Measurements from ENCODE around the gene CSNK2A3.

CSNK2A3 gene

GRCh38 chr11:11351042-11351586 lies 1.9 kb downstream of the CSNK2A3 start:
- no peaks in the 10 kb centered on the region for H3K27me3 ChIP-seq (ENCODE audit: control insufficient read depth, insufficient read depth, low read length)
- no peak overlapping the region for H3K9ac ChIP-seq (ENCODE audit: low read depth, low read length)
- H3K4me1 ChIP-seq (ENCODE audit: control insufficient read depth, insufficient read depth, low read length), result no peaks in the 10 kb centered on the region
- no peaks in the 10 kb centered on the region for H3K36me3 ChIP-seq (ENCODE audit: control insufficient read depth, insufficient read depth, low read length)
- H3K9me3 ChIP-seq (ENCODE audit: control insufficient read depth, insufficient read depth, low read length), result no peaks in the 10 kb centered on the region
- H3K4me3 ChIP-seq (ENCODE audit: low read depth, low read length), result no peak overlapping the region

GRCh38 chr11:11349870-11350337 lies 3.1 kb downstream of the CSNK2A3 start:
- Histone ChIP-seq H3K36me3 (ENCODE audit: control insufficient read depth, insufficient read depth, low read length) (no peaks in the 10 kb centered on the region), H3K27me3 (ENCODE audit: control insufficient read depth, insufficient read depth, low read length) (no peaks in the 10 kb centered on the region), H3K4me1 (ENCODE audit: control insufficient read depth, insufficient read depth, low read length) (no peaks in the 10 kb centered on the region), H3K4me3 (ENCODE audit: low read depth, low read length) (no peak overlapping the region), H3K9ac (ENCODE audit: low read depth, low read length) (no peak overlapping the region), H3K9me3 (ENCODE audit: control insufficient read depth, insufficient read depth, low read length) (no peaks in the 10 kb centered on the region)

- Histone ChIP-seq H3K36me3 (ENCODE audit: control insufficient read depth, insufficient read depth, low read length) (no peaks in the 10 kb centered on the region), H3K4me1 (ENCODE audit: control insufficient read depth, insufficient read depth, low read length) (no peaks in the 10 kb centered on the region), H3K9me3 (ENCODE audit: control insufficient read depth, insufficient read depth, low read length) (no peaks in the 10 kb centered on the region), H3K9ac (ENCODE audit: low read depth, low read length) (no peak overlapping the region), H3K4me3 (ENCODE audit: low read depth, low read length) (no peak overlapping the region), H3K27me3 (ENCODE audit: control insufficient read depth, insufficient read depth, low read length) (no peaks in the 10 kb centered on the region)
Measured at GRCh38 chr11:11349106-11349825, 3.8 kb downstream of the CSNK2A3 start.

- H3K27me3 ChIP-seq (ENCODE audit: control insufficient read depth, insufficient read depth, low read length), result no peaks in the 10 kb centered on the region
- no peaks in the 10 kb centered on the region for H3K36me3 ChIP-seq (ENCODE audit: control insufficient read depth, insufficient read depth, low read length)
- no peak overlapping the region for H3K9ac ChIP-seq (ENCODE audit: low read depth, low read length)
- H3K9me3 ChIP-seq (ENCODE audit: control insufficient read depth, insufficient read depth, low read length), result no peaks in the 10 kb centered on the region
- H3K4me3 ChIP-seq (ENCODE audit: low read depth, low read length), result no peak overlapping the region
- H3K4me1 ChIP-seq (ENCODE audit: control insufficient read depth, insufficient read depth, low read length), result no peaks in the 10 kb centered on the region
Measured at GRCh38 chr11:11348303-11348702, 4.7 kb downstream of the CSNK2A3 start.

GRCh38 chr11:11347592-11347991 lies 5.5 kb downstream of the CSNK2A3 start:
- Histone ChIP-seq H3K27me3 (ENCODE audit: control insufficient read depth, insufficient read depth, low read length) (no peaks in the 10 kb centered on the region), H3K36me3 (ENCODE audit: control insufficient read depth, insufficient read depth, low read length) (no peaks in the 10 kb centered on the region), H3K4me1 (ENCODE audit: control insufficient read depth, insufficient read depth, low read length) (no peaks in the 10 kb centered on the region), H3K9me3 (ENCODE audit: control insufficient read depth, insufficient read depth, low read length) (no peaks in the 10 kb centered on the region), H3K4me3 (ENCODE audit: low read depth, low read length) (no peak overlapping the region), H3K9ac (ENCODE audit: low read depth, low read length) (no peak overlapping the region)

- Histone ChIP-seq H3K4me1 (ENCODE audit: control insufficient read depth, insufficient read depth, low read length) (no peaks in the 10 kb centered on the region), H3K36me3 (ENCODE audit: control insufficient read depth, insufficient read depth, low read length) (no peaks in the 10 kb centered on the region), H3K9me3 (ENCODE audit: control insufficient read depth, insufficient read depth, low read length) (no peaks in the 10 kb centered on the region), H3K27me3 (ENCODE audit: control insufficient read depth, insufficient read depth, low read length) (no peaks in the 10 kb centered on the region), H3K4me3 (ENCODE audit: low read depth, low read length) (no peak overlapping the region), H3K9ac (ENCODE audit: low read depth, low read length) (no peak overlapping the region)
Measured at GRCh38 chr11:11346303-11346702, 6.7 kb downstream of the CSNK2A3 start.

- Histone ChIP-seq H3K9me3 (ENCODE audit: control insufficient read depth, insufficient read depth, low read length) (no peaks in the 10 kb centered on the region), H3K4me3 (ENCODE audit: low read depth, low read length) (no peak overlapping the region), H3K36me3 (ENCODE audit: control insufficient read depth, insufficient read depth, low read length) (no peaks in the 10 kb centered on the region)
Measured at GRCh38 chr11:11345099-11345498, 8.0 kb downstream of the CSNK2A3 start.

GRCh38 chr11:11344045-11344444 lies 9.0 kb downstream of the CSNK2A3 start:
- Histone ChIP-seq H3K4me3 (ENCODE audit: low read depth, low read length) (no peak overlapping the region), H3K9me3 (ENCODE audit: control insufficient read depth, insufficient read depth, low read length) (no peaks in the 10 kb centered on the region), H3K9ac (ENCODE audit: low read depth, low read length) (no peak overlapping the region), H3K27me3 (ENCODE audit: control insufficient read depth, insufficient read depth, low read length) (no peaks in the 10 kb centered on the region), H3K4me1 (ENCODE audit: control insufficient read depth, insufficient read depth, low read length) (no peaks in the 10 kb centered on the region), H3K36me3 (ENCODE audit: control insufficient read depth, insufficient read depth, low read length) (no peaks in the 10 kb centered on the region)

More at GRCh38 chr11:11345099-11345498, 8.0 kb downstream of the CSNK2A3 start:
- no peaks in the 10 kb centered on the region for H3K4me1 ChIP-seq (ENCODE audit: control insufficient read depth, insufficient read depth, low read length)
- H3K9ac ChIP-seq (ENCODE audit: low read depth, low read length), result no peak overlapping the region
- no peaks in the 10 kb centered on the region for H3K27me3 ChIP-seq (ENCODE audit: control insufficient read depth, insufficient read depth, low read length)

- H3K4me1 ChIP-seq (ENCODE audit: control insufficient read depth, insufficient read depth, low read length), result no peaks in the 10 kb centered on the region
- H3K36me3 ChIP-seq (ENCODE audit: control insufficient read depth, insufficient read depth, low read length), result no peaks in the 10 kb centered on the region
- no peak overlapping the region for H3K4me3 ChIP-seq (ENCODE audit: low read depth, low read length)
- H3K9me3 ChIP-seq (ENCODE audit: control insufficient read depth, insufficient read depth, low read length), result no peaks in the 10 kb centered on the region
- H3K9ac ChIP-seq (ENCODE audit: low read depth, low read length), result no peak overlapping the region
- H3K27me3 ChIP-seq (ENCODE audit: control insufficient read depth, insufficient read depth, low read length), result no peaks in the 10 kb centered on the region
Measured at GRCh38 chr11:11338304-11338703, 14.7 kb downstream of the CSNK2A3 start.

- H3K4me1 ChIP-seq (ENCODE audit: control insufficient read depth, insufficient read depth, low read length), result peaks cover 3% of the 10 kb centered on the region
- H3K36me3 ChIP-seq (ENCODE audit: control insufficient read depth, insufficient read depth, low read length), result peaks cover 3% of the 10 kb centered on the region
- no peaks in the 10 kb centered on the region for H3K27me3 ChIP-seq (ENCODE audit: control insufficient read depth, insufficient read depth, low read length)
- H3K9me3 ChIP-seq (ENCODE audit: control insufficient read depth, insufficient read depth, low read length), result no peaks in the 10 kb centered on the region
- H3K9ac ChIP-seq (ENCODE audit: low read depth, low read length), result no peak overlapping the region
- H3K4me3 ChIP-seq (ENCODE audit: low read depth, low read length), result no peak overlapping the region
Measured at GRCh38 chr11:11336664-11337063, 16.4 kb downstream of the CSNK2A3 start.

- Histone ChIP-seq H3K27me3 (ENCODE audit: control insufficient read depth, insufficient read depth, low read length) (no peaks in the 10 kb centered on the region), H3K4me1 (ENCODE audit: control insufficient read depth, insufficient read depth, low read length) (peaks cover 3% of the 10 kb centered on the region), H3K9me3 (ENCODE audit: control insufficient read depth, insufficient read depth, low read length) (no peaks in the 10 kb centered on the region), H3K9ac (ENCODE audit: low read depth, low read length) (no peak overlapping the region), H3K4me3 (ENCODE audit: low read depth, low read length) (no peak overlapping the region), H3K36me3 (ENCODE audit: control insufficient read depth, insufficient read depth, low read length) (peaks cover 3% of the 10 kb centered on the region)
Measured at GRCh38 chr11:11335043-11335442, 18.0 kb downstream of the CSNK2A3 start.

- H3K36me3 ChIP-seq (ENCODE audit: control insufficient read depth, insufficient read depth, low read length), result peaks cover 3% of the 10 kb centered on the region
- H3K9ac ChIP-seq (ENCODE audit: low read depth, low read length), result no peak overlapping the region
- H3K9me3 ChIP-seq (ENCODE audit: control insufficient read depth, insufficient read depth, low read length), result no peaks in the 10 kb centered on the region
- no peaks in the 10 kb centered on the region for H3K27me3 ChIP-seq (ENCODE audit: control insufficient read depth, insufficient read depth, low read length)
- H3K4me3 ChIP-seq (ENCODE audit: low read depth, low read length), result no peak overlapping the region
- H3K4me1 ChIP-seq (ENCODE audit: control insufficient read depth, insufficient read depth, low read length), result peaks cover 3% of the 10 kb centered on the region
Measured at GRCh38 chr11:11334607-11335006, 18.4 kb downstream of the CSNK2A3 start.
